ENCODE measurements around the gene MTRF1L.

GRCh38 chr6:152975204-152975915 is 27.1 kb downstream of the MTRF1L start:
- TF ChIP-seq CTCF (IDR thresholded peaks at IDR 0.05 in 8 of 11, conservative IDR thresholded peaks at IDR 0.05 in 3 of 11) = no peak
- TF ChIP-seq POLR2A (IDR thresholded peaks at IDR 0.05) = no peak

All from spleen (tissue), 7 donors.